Left renal pelvis (tissue), 4 donors: ENCODE results near the gene IRF8. TPM values are rescaled to one million over a fixed set of nuclear protein-coding genes. Genes with fewer than 3 reads are reported as not detected.

Source experiments
- DNase-seq, 4 donors: peaks; one replicate each; pipeline ENCODE4 v3.0.0-alpha.2; 2013; ENCODE audit warnings: low read depth in 4 of 4, low spot score in 3 of 4
- polyA plus RNA-seq, 4 donors: library from polyadenylated mRNA; unstranded; fragments of 120-200 nt; gene quantifications; one replicate each; pipeline ENCODE4 v1.2.1, GENCODE V29; 2013; ENCODE audit not compliant: insufficient read length in 4 of 4

IRF8 gene
- polyA plus RNA-seq, 4 donors, result 4.0 to 9.1 (median 5.7) TPM

DNA sequence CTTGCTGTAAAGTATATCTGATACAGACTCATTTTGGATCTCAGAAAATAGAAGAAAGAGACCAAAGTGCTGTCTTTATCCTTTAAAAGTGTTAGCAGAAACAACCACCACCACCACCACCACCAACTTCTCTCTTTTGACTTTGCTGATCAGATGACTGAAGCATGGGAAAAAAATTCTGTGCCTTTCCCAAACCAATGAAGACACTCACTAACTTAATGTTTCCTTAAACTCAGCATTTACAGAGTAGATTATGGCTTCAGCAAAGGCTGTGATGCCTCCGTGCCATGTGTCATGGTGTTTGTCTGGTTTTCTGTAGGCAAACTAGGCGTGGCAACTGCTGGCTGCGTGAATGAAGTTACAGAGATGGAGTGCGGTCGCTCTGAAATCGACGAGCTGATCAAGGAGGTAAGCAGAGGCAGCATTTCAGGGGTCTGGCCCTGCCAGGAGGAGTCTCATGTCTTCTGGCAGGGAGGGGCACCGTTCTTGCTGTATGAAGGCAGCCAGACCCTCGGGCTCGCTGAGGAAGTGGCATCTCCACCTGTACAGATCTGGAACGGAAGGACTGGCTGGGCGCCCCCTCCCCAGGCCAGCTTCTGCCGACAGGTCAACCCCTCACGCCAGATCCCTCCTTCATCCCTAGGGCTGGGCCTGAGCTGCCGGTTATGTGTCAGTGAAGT, 12.4 kb downstream of the IRF8 start:
- DNase-seq, result no peak

DNA sequence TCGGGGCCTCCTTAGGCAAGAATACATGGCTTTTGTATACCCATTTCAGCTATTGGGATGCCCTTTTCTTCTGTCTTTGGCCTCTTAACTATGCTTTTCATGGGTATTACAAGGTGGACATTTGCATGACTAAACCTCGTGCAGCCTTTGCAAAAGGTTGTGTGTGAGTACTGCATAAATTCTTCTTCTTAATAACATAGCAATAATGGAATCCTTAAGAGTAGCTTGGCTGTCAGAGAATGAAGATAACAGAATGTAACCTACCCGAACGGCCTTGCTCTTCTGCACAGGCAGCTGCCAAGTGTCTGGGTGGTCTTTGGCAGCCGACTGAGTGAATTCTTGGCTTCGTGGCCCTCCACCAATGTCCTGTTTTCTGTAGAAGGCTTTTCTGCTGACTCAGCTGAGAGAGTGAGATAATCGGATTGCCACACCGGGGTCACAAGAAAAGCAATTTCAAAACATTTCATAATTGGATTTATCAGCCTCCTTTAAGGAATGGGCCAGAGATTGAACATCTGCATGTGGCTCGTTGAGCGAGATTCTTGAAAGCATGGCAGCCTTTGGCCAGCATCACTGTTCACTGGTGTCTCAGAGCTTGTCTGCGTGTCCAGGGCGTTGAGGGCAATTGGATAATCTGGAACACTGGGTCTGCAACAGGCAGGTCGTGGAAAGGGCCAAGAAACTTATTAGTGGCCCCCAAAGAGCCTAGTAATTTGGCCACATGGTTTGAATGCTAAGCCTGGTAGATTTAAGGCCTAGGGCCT, 13.4 kb downstream of the IRF8 start:
- no peak for DNase-seq

DNA sequence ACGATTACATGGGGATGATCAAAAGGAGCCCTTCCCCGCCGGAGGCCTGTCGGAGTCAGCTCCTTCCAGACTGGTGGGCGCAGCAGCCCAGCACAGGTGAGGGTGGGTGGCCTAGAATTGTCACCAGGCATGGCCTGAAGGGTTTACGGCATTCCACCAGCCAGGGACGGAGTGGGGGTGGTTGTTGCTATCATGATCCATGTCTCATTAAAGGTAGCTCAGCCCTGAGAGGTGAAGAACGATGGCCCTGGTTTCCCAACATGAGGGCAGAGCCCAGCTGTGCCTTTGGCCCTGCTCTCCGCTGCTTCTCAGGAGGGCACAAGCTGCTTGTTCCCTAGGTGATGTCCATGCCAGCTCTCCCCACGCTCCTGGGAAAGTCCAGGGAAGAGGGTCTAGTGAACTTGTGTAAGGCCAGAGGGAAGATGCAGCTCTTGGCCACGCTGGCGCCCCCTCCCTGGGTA, 14.2 kb downstream of the IRF8 start:
- DNase-seq, result no peak

DNA sequence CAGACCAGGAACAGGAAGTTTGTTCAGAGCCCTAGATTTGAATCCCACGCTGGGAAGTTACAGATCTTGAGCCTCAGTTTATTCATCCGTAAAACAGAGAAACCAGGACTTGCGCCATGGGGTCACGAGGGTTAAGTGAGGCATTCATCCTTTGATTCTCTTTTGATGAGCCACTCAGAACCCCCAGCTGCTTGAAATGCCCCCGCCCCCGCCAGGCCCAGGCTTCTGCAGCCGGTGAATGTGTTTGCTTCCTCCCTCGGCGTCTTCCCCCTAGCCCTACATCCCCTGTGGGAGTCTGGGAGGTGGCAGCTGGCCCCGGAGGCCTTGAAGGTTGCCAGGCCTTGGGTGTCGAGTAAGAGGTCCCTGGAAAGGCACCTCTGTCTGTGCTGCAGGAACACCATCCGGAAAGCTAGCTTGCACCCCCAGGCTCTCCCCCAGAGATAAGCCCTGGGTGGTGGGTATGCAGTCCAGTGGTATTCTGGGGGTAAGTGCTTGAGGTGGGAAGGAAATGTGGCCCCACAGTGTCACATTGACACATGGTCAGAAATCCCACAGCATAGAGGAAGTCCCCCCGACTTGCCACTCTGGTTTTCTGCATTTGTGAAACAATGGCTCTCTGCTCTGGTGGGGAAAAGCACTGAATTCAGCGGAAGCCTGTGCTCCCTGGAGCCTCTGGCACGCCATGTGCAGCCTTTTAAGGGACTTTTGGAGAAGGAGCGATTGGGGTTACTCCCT, 14.9 kb downstream of the IRF8 start:
- no peak for DNase-seq

DNA sequence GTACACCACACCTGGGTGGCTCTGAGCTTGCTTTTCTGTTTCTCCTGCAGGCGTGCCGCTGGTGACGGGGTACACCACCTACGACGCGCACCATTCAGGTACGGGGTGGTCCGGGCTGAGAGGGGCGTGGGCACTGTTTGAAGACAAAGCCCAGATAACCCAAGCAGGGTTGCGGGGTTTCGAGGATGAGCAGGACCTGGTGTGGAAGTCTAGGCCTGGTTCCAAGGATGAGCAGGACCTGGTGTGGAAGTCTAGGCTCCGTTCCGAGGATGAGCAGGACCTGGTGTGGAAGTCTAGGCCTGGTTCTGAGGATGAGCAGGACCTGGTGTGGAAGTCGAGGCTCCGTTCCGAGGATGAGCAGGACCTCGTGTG, 15.4 kb downstream of the IRF8 start:
- no peak for DNase-seq

DNA sequence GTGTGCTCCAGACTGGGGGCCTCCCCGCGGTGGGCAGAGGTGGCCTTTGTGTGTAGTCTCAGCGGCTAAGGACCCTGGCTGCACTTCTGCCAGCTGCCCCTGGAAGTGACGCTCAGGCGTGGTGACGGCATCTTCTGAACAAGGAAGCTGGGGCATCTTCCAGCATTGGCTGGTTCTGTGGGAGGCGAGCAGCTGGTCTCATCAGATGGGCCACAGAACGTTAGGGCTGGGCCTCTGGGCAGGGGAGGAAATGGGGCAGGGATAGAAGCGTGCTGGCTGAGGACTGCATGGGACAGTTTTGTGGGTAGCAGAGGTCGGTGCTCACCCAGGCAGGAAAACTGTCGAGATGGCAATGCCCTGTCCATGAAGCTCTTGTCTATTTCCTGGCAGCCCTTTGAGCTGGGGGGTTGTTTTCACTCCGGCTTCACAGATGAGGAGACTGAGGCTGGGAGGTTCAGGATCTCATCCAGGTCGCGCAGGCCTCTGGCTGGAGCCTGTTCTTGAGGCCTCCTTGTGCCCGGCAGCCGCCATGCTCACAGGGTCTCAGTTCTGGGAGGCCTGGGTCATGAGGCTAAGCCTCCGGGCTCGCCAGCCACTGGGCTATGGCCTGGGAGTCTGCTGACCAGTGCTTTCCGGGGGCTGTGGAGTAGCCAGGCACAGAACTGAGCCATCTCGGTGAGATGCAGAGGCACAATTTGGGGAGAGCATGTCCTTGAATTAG, 16.3 kb downstream of the IRF8 start:
- DNase-seq, result no peak

DNA sequence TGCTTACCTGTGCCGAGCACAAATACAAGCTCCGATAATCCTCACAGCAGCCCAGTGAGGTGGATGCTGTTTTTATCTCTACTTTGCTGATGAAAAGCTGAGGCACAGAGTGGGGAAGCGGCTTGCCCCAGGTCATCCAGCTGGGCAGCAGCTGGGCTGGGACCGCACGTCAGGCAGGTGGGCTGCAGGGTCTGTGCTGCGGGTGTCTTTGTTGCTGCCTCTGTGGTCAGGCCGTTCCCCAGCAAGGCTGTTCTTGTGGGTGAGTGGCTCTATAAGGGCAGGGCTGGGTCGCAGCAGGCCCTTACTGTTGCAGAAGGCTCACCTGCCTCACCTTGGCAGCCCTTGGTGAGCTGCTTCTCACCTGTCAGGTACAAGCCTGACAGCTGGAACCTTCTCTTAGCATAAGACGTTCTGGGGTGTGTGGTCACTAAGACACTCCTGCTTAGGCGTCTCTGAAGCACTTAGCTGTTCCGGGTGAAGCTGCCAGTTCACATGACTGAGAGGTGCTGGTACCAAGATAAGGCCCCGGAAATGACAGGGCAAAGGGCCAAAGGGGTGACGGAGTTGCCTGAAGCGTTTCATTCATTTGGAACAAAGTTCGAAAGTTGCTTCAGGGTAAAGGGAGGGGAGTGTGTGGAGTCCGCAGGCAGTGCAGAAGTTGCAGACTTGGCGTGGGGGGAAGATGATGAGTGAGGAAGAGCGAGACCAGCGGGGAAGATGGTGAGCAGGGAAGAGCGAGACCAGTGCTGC, 17.4 kb downstream of the IRF8 start:
- no peak for DNase-seq

DNA sequence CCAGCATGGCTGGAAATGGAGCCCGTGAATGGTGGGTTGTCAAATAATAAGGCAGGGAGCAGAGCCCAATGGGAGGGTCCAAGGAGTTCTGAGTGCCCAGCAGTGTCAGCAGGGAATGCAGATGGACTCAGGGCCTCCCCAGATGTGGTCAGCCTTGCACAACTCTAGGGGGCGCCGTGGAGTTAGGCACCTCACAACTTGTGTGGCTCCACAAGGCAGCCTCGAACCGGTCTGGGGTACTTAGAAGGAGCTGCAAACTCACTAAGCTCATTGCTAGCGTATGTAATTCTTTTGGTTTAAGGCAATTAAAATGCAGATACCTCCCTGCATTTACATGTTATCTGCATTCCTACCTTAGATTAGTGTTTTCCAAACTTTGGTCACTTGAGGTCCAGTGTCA, 18.1 kb downstream of the IRF8 start:
- DNase-seq, result no peak

DNA sequence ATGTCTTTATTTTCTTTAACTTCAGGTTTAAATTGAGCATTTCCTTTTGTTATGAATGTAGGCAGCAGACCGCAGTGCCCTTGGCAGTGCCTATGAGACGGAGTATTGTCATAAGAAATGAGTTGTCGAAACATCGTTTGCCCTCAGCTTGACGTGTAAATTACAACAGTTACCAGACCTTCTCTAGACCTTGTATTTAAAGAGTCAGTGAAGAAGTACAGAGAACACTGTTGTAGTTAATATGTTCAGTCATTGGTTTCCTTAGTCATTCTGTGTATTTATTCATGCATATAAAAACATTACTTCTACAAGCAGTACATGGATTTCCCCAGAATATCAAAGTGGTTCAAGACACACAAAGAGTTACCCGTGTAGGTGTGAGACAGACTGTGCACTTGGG, 19.0 kb downstream of the IRF8 start:
- DNase-seq, result no peak

DNA sequence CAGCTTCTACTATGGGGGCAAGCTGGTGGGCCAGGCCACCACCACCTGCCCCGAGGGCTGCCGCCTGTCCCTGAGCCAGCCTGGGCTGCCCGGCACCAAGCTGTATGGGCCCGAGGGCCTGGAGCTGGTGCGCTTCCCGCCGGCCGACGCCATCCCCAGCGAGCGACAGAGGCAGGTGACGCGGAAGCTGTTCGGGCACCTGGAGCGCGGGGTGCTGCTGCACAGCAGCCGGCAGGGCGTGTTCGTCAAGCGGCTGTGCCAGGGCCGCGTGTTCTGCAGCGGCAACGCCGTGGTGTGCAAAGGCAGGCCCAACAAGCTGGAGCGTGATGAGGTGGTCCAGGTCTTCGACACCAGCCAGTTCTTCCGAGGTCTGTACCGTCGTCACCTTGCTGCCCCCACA, 19.5 kb downstream of the IRF8 start:
- DNase-seq, result no peak

DNA sequence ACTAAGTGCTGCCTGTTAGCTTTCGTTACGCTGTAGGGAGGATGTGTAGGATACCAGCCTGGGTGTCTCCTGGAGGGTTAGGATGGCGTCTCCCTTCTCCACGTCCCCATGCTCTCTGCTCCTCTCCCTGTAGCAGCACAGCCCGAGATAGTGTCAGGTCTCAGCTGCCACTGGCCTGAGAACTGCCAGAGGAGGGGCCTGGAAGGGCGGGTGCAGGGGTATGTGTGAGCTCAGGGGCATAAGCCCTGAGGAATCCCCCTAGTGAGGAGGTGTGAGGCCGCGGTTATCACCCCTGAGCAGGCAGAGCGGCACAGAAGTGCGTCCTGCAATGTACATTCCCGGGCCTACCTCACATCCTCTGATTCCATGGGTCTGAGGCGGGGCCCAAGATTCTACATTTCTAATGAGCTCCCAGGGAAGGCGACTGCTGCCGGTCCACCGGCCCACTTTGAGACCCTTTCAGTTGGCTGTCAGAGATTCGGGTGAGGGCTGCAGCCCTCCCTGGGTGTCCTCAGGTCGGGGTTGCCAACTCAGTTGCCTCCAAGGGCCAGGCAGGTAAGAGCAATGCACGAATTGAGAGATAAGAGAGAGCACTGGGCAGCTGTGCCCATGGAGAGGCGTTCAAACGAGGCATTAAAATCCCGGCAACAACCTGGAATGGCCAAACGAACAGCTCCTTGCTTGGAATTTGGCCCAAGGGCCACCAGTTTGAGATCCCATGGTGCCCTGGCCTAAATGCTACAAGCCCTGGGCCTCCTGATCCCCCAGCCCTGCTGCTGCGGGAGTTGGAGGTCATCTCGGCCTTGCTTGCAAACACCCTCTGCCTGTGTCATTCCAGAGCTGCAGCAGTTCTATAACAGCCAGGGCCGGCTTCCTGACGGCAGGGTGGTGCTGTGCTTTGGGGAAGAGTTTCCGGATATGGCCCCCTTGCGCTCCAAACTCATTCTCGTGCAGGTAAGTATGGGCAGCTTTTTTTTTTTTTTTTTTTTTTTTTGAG, 20.6 kb downstream of the IRF8 start:
- DNase-seq, result no peak

DNA sequence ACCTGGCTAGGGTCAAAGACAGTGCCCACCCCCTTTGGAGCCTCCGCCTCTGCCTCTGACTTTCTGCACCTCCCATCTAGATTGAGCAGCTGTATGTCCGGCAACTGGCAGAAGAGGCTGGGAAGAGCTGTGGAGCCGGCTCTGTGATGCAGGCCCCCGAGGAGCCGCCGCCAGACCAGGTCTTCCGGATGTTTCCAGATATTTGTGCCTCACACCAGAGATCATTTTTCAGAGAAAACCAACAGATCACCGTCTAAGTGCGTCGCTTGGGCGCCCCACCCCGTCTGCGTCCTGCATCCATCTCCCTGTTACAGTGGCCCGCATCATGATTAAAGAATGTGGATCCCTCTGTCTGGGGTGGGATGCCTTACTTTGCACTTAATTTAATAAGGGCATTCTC, 22.1 kb downstream of the IRF8 start:
- DNase-seq, result no peak

DNA sequence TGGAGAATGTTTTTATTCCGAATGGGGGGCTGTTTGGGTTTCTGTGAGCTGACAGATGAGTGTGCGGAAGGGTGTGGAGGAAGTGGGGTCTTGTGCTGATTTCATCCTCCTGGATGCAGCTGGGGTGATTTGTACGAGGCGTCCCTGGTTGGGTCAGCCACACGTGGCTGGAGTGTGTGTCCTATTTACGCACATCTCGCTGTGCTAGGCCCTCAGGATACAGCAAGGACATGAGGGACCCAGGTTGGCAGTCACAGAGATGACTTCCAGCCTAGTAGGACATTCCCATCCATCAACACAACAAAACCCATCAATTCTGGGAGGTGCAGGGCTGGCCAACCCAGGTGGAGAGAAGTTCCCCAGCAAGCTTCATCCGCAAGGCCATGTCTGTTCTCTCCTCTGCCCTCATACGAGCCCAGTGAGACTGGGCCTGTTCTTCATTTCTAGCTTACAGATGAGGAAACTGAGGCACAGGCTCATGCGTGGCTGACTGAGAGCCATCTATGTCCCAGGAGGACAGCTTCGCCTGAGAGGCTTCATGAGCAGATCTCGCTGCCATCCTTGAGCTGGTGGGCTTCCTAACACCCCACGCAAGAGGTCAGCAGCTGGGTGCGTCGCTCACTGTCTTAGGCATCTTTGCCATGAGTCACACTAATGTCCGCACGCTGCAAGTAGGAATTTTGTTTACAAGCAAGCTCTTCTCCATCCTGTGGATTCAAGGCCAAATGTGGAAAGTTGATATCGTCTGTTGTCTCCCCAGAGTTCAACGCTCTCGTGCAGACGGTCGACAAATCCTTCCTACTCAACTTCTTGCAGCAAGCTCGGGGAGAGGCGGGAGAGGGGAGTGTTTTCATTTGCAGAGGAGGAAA, 24.4 kb downstream of the IRF8 start:
- DNase-seq, result no peak

DNA sequence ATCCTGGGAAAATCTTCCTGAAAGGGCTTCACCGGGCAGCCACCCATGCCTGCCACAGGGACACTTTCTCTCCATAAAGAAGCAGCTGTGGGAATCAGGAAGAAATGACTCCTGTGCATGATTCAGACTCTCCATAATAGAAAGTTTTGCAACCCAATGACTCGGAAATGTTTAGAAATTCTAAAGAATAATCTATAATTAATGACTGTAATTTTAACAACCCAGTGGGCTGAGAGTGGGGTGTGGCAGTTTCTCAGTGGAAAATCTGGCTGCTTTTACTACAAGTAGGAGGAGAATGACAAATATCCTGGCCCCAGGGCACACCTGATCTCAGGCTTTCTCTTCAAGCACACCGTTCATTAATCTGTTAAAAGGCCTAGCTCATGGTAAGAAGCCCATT, 25.7 kb downstream of the IRF8 start:
- DNase-seq, result no peak

DNA sequence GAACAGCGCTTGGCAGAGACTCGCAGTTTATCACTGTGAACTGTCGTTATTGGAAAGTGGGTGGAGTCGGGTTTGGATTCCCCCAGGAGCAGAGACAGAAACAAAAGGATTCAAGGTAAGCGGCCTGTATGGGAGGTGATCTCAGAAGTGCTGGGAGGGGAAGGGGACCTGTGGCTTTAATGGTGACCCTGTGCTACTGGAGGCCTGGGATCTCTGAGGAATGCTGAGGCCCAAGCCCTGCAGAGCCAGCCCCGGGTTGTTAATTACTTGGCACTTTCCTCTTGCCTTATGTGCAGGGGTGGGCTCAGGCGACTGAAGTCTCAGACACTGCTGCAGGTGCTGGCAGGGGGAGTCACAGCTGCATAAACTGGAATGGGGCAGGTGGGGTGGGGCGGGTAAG, 27.4 kb downstream of the IRF8 start:
- DNase-seq, result no peak

DNA sequence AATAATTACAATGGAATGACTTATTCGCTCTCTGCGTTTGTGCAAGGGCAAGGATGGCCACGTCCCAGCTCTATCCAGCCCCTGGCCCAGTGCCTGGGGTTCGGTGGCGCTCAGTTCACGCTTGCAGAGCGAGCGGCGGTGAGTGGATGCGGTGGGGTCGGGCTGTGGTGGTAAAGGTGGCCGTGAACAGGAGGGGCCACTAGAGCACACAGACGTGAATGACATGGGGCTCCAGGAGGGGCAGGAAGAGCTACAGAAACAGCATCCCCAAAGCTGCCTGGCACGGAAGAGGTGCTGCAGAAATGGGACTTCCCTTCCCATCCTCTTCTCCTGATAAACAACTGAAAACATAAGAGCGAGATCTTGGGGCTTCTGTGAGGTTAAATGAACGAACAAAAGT, 28.4 kb downstream of the IRF8 start:
- no peak for DNase-seq

DNA sequence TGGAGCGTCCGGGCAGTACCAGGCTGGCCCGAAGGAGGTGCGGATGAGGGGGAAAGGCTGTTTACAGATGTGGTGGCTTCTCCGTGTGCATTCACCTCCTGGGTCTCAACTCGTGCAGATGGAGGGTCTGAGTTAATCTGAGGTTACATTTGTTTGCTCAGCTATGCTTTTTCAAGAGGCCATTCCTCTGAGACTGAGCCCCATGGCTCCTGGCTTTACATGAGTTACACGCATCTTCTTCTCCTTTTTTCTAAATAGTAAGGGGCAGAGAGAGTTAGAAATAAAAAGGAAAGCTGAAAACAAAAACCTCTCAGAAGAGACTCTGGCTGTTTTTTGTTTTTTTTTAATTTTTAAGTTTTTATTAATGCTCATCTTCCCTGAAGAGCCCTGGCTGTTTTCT, 29.0 kb downstream of the IRF8 start:
- no peak for DNase-seq

DNA sequence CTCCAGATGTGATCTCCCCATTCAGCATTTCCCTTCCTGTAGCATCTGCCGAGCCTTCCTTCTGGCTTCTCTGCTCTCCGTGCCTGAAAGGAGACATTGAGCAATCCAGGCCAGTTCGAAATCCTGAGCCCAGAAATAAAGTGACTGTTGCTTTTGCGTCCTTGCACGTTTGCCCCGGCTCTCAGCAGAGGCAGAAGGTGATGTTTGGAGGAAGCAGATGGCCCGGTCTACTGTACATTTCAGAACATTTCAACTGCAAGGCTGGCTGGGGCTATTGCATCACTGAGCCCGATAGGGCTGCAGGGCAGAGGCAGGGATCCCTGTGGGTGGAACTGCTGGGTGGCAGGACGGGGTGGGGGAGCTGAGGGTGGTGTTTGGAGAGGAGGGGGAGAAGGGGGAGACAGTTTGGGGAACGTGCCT, 29.4 kb downstream of the IRF8 start:
- no peak for DNase-seq
